OCI-LY1 (cell line): ENCODE measurements around the gene ME1.

ENCODE experiments used
- CTCF ChIP-seq: fragments of 200-600 bp; sonication (generic), shearing (Covaris generic); IDR thresholded peaks from 2 replicates; pipeline ENCODE4 v1.5.1; 2017; ENCODE audit warnings: mild to moderate bottlenecking, antibody characterized with exemption, low read length, moderate library complexity, mixed read lengths
- EZH2 ChIP-seq: fragments of 200-600 bp; sonication (generic), shearing (Covaris generic); IDR thresholded peaks from 2 replicates; pipeline ENCODE4 v1.8.0; 2017; ENCODE audit warnings: borderline replicate concordance, mixed run types, mild to moderate bottlenecking, antibody characterized with exemption, low read length, moderate library complexity, mixed read lengths

GRCh38 chr6:83260577-83260976, 170.3 kb downstream of the ME1 start:
- TF ChIP-seq CTCF (no peak), EZH2 (no peak)
